Stomach (tissue), 9 donors: ENCODE data around the gene CX3CL1. TPM values are rescaled to one million over a fixed set of nuclear protein-coding genes. Genes with fewer than 3 reads are reported as not detected.

Experiments
- DNase-seq, 2 donors: peaks; one replicate each; pipeline versions ENCODE4 v3.0.0 to v3.0.0-alpha.2; 2013 to 2019
- H3K27ac ChIP-seq, 5 donors: fragments of 200-600 bp in 4 of 5; sonication (generic) in 4 of 5; one replicate each; pipeline ENCODE4 v1.5.1; 2013 to 2019; ENCODE audit warnings: mild to moderate bottlenecking in 1 of 5, moderate library complexity in 1 of 5
- H3K27me3 ChIP-seq, 3 donors: fragments of 200-600 bp; sonication (generic); one replicate each; pipeline ENCODE4 v1.5.1; 2017 to 2019; ENCODE audit warnings: mixed run types in 1 of 3
- H3K36me3 ChIP-seq, 4 donors: fragments of 200-600 bp; sonication (generic); 1 replicate in 3 of 4; 2 replicates in 1 of 4; pipeline ENCODE4 v1.5.1; 2016 to 2019
- H3K4me1 ChIP-seq, 4 donors: fragments of 200-600 bp; sonication (generic); one replicate each; pipeline ENCODE4 v1.5.1; 2016 to 2019
- H3K4me3 ChIP-seq, 4 donors: fragments of 200-600 bp; sonication (generic) in 3 of 4; one replicate each; pipeline ENCODE4 v1.5.1; 2016 to 2019; ENCODE audit warnings: mild to moderate bottlenecking in 1 of 4
- H3K9me3 ChIP-seq, 4 donors: fragments of 200-600 bp; sonication (generic); one replicate each; pipeline ENCODE4 v1.5.1; 2016 to 2019
- EP300 ChIP-seq: sonication (generic); formaldehyde crosslinking; IDR thresholded peaks from one replicate; pipeline ENCODE4 v1.6.1; 2017; ENCODE audit warnings: antibody characterized with exemption
- POLR2A ChIP-seq, 4 donors: fragments of 450-650 bp; IDR thresholded peaks; one replicate each; pipeline ENCODE4 v1.6.1; 2016; ENCODE audit warnings: antibody characterized with exemption in 4 of 4, control low read depth in 2 of 4, mild to moderate bottlenecking in 1 of 4, moderate library complexity in 1 of 4
- POLR2AphosphoS5 ChIP-seq, 3 donors: sonication (generic); formaldehyde crosslinking; IDR thresholded peaks; one replicate each; pipeline ENCODE4 v1.6.1; 2016; ENCODE audit warnings: antibody characterized with exemption in 3 of 3
- WGBS, 5 donors: extraction: QIAGEN DNeasy Blood & Tissue Kit in 3 of 5; methylation state at CpG; one replicate each; pipeline versions ENCODE4 v1.1.5 to v1.1.7; 2013 to 2018; 5-methylcytosine and 5-hydroxymethylcytosine counted together
- intact Hi-C: fragments of 100-400 bp; cut with DNase I; formaldehyde crosslinking; loops from one replicate; pipeline ENCODE4 v1.15.1; 2023; ENCODE audit warnings: low total_unique reads
- polyA plus RNA-seq, 3 donors: library from polyadenylated mRNA; stranded (reverse); fragments of 200-250 nt; gene quantifications; one replicate each; pipeline ENCODE4 v1.2.3, GENCODE V29; 2013
- total RNA-seq, 5 donors: library from RNA; depleted of rRNA; stranded (reverse); fragments of >200 nt; gene quantifications; one replicate each; pipeline versions ENCODE4 v1.1.0 to v1.2.3, GENCODE V29; 2014 to 2016
- TF ChIP-seq, protein P1 (sequence below), 7 experiments: fragments of 450-650 bp in 4 of 7; fragments of 200-600 bp in 3 of 7; sonication (generic) in 3 of 7; IDR thresholded peaks; one replicate each; pipeline ENCODE4 v1.5.1; 2016 to 2019; ENCODE audit warnings: antibody characterized with exemption in 7 of 7, control low read depth in 2 of 7, mild to moderate bottlenecking in 1 of 7
- donor health status: healthy with polysubstance abuse.
- donor health status: Bipolar disorder and iron deficiency.
- donor health status: healthy.

CX3CL1 gene
- total and polyA plus RNA-seq, 8 donors = 1.3 to 43.8 (median 6.7) TPM; not detected in 2

DNA sequence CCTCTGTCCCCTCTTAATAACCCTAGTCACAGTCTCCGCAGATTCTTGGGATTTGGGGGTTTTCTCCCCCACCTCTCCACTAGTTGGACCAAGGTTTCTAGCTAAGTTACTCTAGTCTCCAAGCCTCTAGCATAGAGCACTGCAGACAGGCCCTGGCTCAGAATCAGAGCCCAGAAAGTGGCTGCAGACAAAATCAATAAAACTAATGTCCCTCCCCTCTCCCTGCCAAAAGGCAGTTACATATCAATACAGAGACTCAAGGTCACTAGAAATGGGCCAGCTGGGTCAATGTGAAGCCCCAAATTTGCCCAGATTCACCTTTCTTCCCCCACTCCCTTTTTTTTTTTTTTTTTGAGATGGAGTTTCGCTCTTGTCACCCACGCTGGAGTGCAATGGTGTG is 8.1 kb upstream of the CX3CL1 start:
- no peak for TF ChIP-seq POLR2AphosphoS5 (IDR thresholded peaks at IDR 0.05)
- no peak for TF ChIP-seq EP300
- no peak for TF ChIP-seq POLR2A (IDR thresholded peaks at IDR 0.05)
- TF ChIP-seq, protein P1, sequence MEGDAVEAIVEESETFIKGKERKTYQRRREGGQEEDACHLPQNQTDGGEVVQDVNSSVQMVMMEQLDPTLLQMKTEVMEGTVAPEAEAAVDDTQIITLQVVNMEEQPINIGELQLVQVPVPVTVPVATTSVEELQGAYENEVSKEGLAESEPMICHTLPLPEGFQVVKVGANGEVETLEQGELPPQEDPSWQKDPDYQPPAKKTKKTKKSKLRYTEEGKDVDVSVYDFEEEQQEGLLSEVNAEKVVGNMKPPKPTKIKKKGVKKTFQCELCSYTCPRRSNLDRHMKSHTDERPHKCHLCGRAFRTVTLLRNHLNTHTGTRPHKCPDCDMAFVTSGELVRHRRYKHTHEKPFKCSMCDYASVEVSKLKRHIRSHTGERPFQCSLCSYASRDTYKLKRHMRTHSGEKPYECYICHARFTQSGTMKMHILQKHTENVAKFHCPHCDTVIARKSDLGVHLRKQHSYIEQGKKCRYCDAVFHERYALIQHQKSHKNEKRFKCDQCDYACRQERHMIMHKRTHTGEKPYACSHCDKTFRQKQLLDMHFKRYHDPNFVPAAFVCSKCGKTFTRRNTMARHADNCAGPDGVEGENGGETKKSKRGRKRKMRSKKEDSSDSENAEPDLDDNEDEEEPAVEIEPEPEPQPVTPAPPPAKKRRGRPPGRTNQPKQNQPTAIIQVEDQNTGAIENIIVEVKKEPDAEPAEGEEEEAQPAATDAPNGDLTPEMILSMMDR (IDR thresholded peaks at IDR 0.05) = no peak
- 91 to 99% (median 95%) methylated on average over 3 of the region's 3 CpGs for WGBS, 5 donors
- H3K4me1 ChIP-seq = peaks cover 0 to 8% (median 0%) of the 10 kb centered on the region in 4 donors
- intact Hi-C loops = no loop called here
- peaks cover 0 to 5% (median 0%) of the 10 kb centered on the region in 3 donors for H3K27me3 ChIP-seq
- no peak overlapping the region for H3K4me3 ChIP-seq
- no peak for DNase-seq
- no peaks in the 10 kb centered on the region for H3K9me3 ChIP-seq
- H3K27ac ChIP-seq = no peak overlapping the region
- H3K36me3 ChIP-seq = no peaks in the 10 kb centered on the region

DNA sequence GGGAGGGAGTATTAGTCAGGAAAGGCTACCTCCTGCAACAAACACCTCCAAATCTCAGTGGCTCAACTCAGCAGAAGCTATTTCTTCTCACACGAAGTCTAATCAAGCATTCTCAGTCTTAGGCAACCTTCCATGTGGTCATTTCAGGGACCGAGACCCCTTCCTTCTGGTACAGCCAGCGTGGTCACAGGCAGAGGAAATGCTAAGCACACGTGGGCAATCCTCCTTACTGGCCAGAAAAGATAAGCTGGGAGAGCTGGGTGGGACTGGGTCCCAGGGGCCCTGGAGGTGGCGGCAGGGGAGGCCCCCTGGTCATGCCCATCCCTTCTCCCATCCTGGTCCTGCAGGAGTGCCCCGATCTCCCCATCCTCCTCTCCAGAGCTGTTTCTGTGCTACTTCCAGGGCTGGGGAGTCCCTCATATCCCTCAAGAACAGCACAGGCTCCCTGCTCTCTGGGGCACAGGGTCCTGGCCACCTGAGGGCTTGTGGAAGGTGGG is 5.7 kb upstream of the CX3CL1 start:
- Histone ChIP-seq H3K27me3 (peaks cover 0 to 9% (median 0%) of the 10 kb centered on the region in 3 donors), H3K4me1 (peaks cover 0 to 8% (median under 1%) of the 10 kb centered on the region in 4 donors), H3K9me3 (no peaks in the 10 kb centered on the region), H3K4me3 (no peak overlapping the region), H3K27ac (peak overlapping the region in 1 of 5 donors; percentile 16), H3K36me3 (no peaks in the 10 kb centered on the region)
- intact Hi-C loops = no loop called here
- no peak for DNase-seq
- TF ChIP-seq, protein P1 (IDR thresholded peaks at IDR 0.05) = no peak
- TF ChIP-seq POLR2AphosphoS5 (IDR thresholded peaks at IDR 0.05) (no peak), POLR2A (IDR thresholded peaks at IDR 0.05) (no peak), EP300 (no peak)
- 35 to 57% (median 39%) methylated on average over 6 of the region's 6 CpGs for WGBS, 5 donors

DNA sequence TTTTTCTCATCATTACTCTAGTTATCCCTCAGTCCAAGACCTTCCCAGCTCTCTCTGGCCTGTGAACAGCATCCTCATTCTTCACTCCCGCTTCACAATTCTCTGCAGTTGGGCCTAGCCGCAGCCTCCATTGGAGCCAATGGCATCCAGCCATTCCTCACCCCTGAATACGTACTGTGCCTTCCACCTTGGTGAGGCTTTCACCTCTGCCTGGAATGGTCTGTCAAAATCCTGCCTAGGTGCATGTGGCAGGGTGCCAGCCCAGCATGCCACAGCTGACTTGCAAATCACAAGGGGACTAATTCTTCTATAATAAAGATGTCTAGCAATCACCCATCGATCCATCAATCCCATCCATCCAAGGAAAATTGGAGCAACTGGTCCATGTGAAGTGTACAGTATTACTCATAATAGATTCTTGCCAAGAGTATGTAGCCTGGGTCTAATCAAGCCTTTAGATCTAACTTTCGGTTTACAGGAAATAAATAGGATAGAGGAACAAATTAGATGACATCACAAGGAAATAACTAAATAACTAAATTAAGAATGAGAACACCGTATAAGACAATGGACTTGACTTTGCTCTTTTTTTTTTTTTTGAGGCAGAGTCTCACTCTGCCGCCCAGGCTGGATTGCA is 5.1 kb upstream of the CX3CL1 start:
- Histone ChIP-seq H3K4me1 (peaks cover 5 to 14% (median 7%) of the 10 kb centered on the region in 4 donors), H3K9me3 (no peaks in the 10 kb centered on the region), H3K4me3 (no peak overlapping the region), H3K27me3 (peaks cover 0 to 13% (median 0%) of the 10 kb centered on the region in 3 donors), H3K27ac (peak overlapping the region in 1 of 5 donors; percentile 16), H3K36me3 (no peaks in the 10 kb centered on the region)
- no peak for TF ChIP-seq EP300
- no peak for TF ChIP-seq POLR2AphosphoS5 (IDR thresholded peaks at IDR 0.05)
- TF ChIP-seq, protein P1 (IDR thresholded peaks at IDR 0.05) = no peak
- no peak for TF ChIP-seq POLR2A (IDR thresholded peaks at IDR 0.05)
- 58 to 75% (median 66%) methylated on average over 7 of the region's 7 CpGs for WGBS, 5 donors
- DNase-seq = no peak
- intact Hi-C loops = no loop called here

DNA sequence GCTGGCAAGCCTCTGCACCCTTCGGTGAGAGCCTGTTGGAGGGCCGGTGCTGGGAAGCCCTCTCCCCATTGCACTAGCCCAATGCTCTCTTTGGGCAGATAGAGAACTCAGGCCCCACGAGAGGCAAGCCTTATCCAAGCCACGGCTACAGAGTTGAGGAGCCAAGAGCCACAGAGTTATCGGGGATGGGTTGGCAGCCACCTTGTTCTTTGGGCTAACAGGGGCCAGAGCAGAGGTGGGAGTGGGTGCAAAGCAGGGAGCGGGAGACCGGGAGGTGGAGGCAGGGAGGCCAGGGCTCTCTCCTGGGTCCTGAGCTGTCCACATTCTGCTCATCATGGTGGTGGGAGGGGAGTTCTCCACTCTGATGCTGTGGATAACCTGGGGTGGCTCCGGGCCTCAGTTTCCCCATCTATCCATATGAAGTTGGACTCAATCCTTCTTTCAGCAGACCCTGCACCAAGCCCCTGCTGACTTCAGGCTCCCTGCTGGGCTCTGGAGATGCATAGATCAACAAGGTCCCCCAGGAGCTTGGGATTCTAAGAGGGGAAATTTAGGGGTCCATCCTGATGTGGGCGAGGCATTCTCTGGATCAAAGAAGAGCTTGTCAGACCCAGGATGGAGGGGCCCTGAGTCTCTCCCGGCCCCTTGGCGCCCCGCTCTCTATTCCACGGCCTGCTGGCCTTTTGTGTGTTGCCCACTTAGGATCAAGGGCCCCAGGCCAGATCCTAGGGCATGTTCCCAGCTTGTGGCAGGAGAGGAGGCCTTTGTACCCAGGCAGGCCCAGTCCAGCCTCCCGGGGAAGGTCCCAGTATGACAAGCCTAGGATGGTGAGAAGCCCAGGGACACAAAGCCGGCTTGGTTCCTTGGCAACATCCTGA is 557 bp upstream of the CX3CL1 start:
- 74 to 86% (median 78%) methylated on average over 9 to 15 of the region's 15 CpGs for WGBS, 5 donors
- no peak for DNase-seq

More for the DNA sequence above, 557 bp upstream of the CX3CL1 start:
- peak overlapping the region in 3 of 5 donors; percentile 79 to 84 (median 81) for H3K27ac ChIP-seq
- no peaks in the 10 kb centered on the region for H3K36me3 ChIP-seq
- intact Hi-C loops = no loop called here
- H3K4me1 ChIP-seq = peaks cover 12 to 30% (median 17%) of the 10 kb centered on the region in 4 donors
- TF ChIP-seq POLR2AphosphoS5 (IDR thresholded peaks at IDR 0.05) = no peak
- no peak for TF ChIP-seq POLR2A (IDR thresholded peaks at IDR 0.05)
- peaks cover 0 to 7% (median 0%) of the 10 kb centered on the region in 3 donors for H3K27me3 ChIP-seq
- peak overlapping the region; percentile 42 to 50 (median 46) for H3K4me3 ChIP-seq
- no peaks in the 10 kb centered on the region for H3K9me3 ChIP-seq
